IPS DF 19.7 (cell line): Measurements from ENCODE around the gene LDHB.
A peak's percentile ranks its signal among the peaks of the same experiment; 100 is the strongest.
"Not testable (repeated sequence)": the region's sequence is repeated elsewhere in the genome, so short reads cannot be mapped to it uniquely, and the experiment has no call there.

ENCODE experiments used
- DNase-seq: peaks from one replicate; pipeline ENCODE4 v3.0.0-alpha.2; 2013; ENCODE audit warnings: low read depth, low spot score

LDHB gene

GRCh38 chr12:21657326-21658077 is at the start of gene LDHB:
Gene LDHB (minus strand): TSS chr12:21657842. CDS start chr12:21654671, 3,171 bp downstream.
- peak; percentile 95 for DNase-seq

- DNase-seq, result no peak
These were observed 47.2 kb upstream of the LDHB start for GRCh38 chr12:21704847-21705246.

DNA sequence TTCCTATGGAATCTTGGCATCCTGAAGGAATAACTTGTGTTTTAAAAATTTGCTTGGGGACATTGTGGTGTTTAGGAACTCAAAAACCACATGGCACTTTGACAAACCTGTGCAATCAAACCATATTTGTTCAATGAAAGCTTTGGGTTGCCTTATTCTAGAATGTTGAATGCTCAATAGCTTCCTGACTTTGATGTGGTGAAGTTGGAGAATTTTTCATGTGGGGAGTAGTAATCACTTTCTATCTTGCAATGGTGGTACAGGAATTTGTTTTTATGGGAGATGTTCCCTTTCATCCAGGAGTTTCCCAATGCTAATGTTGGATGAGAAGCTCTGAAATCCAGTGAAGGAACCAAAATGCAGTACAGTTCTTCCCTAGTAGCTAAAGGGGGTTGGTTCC is 42.2 kb upstream of the LDHB start:
- DNase-seq, result no peak

DNA sequence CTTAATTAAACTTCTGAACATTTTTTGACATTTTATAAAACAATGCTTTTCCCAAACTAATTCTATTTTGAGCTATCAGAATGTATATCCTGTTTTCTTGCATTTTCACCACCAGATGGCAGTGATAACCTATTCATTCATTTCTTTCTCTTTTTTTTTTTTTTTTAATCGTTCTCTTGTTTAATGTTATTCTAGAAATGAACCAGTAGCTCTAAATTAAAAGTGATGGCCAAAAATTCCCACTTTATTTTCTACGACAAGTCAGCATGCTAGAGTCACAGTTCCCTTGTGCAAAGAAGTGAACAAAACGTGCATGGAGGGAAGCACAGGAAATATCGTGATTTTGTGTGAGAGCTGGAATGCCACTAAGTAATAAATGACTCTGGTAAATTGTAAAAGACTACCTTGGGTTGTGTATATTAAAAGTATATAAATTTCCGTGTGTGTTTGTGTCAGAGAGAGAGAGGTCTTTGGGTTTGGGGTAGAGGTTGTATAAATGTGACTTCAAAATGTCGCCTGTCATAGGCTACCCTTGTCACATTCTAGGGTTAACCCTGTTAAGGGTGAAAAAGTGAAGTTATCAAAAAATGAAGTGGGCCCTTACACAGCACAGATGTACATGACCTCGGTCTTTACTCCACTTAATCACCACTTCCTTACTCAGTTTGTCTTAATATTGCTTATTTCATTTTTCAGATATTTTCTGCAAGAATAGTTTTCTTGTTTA is 40.4 kb upstream of the LDHB start:
- no peak for DNase-seq

DNA sequence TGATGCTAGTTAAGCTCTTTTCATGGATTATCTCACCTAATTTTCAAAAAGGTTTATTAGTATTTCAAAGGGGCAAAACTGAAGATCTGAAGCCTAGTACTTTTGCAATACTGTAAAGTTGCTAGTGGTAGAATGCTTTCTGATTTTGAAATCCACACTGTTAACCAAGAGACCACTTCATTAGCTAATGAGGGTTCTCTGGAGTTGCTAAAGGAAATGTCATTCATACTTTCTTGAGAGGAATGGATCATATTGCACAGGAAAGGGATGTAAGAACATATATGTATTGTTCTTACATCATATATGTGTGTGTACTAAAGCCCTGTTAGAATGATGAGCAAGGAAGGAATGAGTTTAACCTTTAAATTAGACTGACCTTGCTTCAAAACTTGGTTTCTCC is 39.0 kb upstream of the LDHB start:
- DNase-seq, result no peak

- DNase-seq, result no peak
These were observed 38.3 kb upstream of the LDHB start for GRCh38 chr12:21695986-21696385.

DNA sequence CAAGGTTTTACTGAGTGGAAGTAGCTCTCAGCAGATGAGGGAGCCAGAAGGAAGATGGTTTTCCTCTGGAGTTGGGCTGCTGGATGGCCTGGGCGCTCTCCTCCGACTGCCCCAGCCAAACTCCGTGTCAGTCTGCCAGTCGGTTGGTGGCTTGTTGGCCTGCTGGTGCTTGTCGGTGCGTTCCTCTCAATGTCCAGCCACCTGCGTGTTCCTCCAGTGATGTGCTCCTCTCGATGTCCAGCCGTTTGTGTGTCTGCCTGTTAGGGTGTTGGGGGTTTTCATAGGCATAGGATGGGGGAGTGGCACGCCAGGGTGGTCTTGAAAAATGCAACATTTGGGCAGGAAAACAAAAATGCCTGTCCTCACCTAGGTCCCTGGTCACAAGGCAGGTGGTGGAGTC is 37.0 kb upstream of the LDHB start:
- DNase-seq, result no peak

DNA sequence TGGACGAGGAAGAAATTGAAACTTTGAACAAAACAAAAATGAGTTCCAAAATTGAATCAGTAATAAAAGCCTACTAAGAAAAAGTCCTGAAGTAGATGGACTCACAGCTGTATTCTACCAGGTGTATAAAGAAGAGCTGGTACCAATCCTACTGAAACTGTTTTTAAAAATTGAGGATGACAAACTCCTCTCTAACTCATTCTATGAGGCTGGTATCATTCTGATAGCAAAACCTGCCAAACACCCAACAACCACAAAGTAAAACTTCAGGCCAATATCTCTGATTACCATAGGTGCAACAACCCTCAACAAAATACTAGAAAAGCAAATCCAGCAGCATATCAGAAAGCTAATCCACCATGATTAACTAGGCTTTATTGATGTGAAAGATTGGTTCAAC is 33.9 kb upstream of the LDHB start:
- DNase-seq, result no peak

DNA sequence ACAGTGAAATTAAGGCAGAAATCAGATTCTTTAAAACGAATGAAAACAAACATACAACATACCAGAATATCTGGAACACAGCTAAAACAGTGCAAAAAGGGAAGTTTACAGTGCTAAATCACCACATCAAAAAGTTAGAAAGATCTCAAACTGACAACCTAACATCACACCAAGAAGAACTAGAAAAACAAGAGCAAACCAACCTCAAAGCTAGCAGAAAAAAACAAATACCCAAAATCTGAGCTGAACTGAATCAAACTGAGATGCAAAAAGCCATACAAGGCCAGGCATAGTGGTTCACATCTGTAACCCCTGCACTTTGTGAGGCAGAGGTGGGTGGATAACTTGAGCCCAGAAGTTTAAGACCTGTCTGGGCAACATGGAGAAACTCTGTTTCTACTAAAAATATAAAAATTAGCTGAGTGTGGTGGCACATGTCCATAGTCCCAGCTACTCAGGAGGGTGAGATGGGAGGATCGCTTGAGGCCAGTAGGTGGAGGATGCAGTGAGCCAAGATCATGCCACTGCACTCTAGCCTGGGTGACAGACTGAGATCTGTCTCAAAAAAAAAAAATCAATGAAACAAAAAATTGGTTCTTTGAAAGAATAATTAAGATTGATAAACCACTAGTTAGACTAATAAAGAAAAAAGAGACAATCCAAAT is 33.2 kb upstream of the LDHB start:
- DNase-seq, result no peak

GRCh38 chr12:21683115-21683514 is 25.5 kb upstream of the LDHB start:
- DNase-seq, result no peak

GRCh38 chr12:21678959-21679358 is 21.3 kb upstream of the LDHB start:
- DNase-seq, result no peak

DNA sequence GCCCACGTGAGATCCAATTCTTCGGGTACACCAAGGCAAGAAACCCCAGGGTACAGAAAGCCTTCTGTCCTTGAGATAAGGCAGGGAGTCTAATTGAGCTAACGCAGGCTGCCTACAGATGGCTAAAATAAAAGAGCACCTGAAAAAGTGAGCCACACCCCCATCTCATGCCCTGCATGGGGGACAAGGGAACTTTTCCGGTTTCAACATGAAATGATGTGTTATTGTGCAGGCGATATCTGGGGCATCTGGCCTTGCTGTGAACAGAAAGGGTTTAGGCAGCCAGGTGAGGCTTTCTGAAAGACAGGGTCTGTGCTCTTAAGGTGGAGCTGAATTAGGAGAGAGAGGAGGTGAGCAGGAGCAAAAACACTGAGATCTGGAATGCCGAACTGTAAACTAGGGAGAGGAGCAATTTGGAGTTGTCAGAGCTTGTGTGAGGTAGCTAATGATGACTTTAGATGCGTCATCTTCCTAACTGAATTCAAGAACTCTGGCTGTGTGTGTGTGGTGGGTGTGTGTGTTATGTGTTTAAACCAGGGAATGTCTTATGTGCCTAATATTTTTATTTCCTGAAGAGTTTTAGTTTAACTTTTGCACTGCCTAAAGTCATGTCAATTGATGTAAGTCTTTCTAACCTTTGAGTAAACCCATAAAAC is 20.1 kb upstream of the LDHB start:
- DNase-seq, result no peak

DNA sequence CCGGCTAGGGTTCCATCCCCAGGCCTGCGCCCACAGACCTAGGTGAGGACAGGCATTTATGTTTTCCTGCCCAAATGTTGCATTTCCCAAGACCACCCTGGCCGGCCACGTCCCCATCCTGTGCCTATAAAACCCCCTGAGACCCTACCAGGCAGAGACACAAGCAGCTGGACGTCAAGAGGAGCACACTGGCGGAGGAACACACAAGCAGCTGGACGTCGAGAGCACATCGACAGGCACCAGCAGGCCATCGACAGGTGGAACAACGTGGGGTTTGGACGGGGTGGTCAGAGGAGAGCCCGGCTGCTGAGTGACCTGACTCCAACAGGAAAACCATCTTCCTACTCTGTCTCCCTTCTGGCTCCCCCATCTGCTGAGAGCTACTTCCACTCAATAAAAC is 19.6 kb upstream of the LDHB start:
- no peak for DNase-seq

GRCh38 chr12:21676776-21677175 is 19.1 kb upstream of the LDHB start:
- DNase-seq, result no peak

DNA sequence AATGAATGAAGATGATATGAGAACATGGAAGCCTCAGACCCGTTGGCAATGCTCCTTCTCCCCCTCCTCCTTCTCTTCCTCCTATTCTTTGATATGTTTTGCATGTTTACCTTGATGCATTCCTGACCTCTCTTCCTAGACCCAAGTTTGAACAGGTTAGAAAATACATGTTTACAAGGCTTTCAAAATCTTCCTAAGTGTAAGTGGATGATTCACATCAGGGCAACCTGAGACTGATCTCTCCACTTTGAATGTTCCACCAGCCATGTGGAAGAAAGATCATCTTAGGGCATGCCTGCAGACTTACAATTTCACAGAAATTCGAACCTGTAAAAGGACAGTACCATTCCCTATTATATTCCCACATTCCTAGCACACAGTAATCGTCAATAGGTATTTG is 18.0 kb upstream of the LDHB start:
- DNase-seq, result no peak

GRCh38 chr12:21675096-21675495 is 17.5 kb upstream of the LDHB start:
- DNase-seq, result no peak

DNA sequence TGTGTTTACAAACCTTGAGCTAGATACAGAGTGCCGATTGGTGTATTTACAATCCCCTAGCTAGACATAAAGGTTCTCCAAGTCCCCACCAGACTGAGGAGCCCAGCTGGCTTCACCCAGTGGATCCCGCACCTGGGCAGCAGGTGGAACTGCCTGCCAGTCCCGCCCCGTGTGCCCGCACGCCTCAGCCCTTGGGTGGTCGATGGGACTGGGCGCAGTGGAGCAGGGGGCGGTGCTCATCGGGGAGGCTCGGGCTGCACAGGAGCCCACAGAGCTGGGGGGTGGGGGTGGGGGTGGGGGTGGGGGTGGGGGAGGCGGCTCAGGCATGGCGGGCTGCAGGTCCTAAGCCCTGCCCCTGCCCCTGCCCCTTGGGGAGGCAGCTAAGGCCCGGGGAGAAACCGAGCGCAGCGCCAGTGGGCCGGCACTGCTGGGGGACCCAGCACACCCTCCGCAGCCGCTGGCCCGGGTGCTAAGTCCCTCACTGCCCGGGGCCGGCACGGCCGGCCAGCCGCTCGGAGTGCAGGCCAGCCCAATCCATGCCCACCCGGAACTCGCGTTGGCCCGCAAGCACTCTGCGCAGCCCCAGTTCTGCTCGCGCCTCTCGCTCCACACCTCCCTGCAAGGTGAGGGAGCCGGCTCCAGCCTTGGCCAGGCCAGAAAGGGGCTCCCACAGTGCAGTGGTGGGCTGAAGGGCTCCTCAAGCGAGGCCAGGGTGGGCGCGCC is 16.3 kb upstream of the LDHB start:
- not testable (repeated sequence) for DNase-seq

- DNase-seq, result no peak
These were observed 14.5 kb upstream of the LDHB start for GRCh38 chr12:21672146-21672545.

GRCh38 chr12:21666722-21667121 is 9.1 kb upstream of the LDHB start:
- no peak for DNase-seq

GRCh38 chr12:21665816-21666215 is 8.2 kb upstream of the LDHB start:
- no peak for DNase-seq

GRCh38 chr12:21662122-21662792 is 4.6 kb upstream of the LDHB start:
- no peak for DNase-seq
